HepG2 (cell line): Measurements from ENCODE around the gene PRKG1. TPM values are rescaled to one million over a fixed set of nuclear protein-coding genes. Genes with fewer than 3 reads are reported as not detected.

Experiments
- ATAC-seq: fragments of 200-7000 bp; cut with Tn5 transposase; 3 replicates; pipeline ENCODE4 v1.9.1; 2020; ENCODE audit warnings: mild to moderate bottlenecking, moderate library complexity
- BruUV-seq: library from RNA; stranded (reverse); fragments of 400-500 nt; replicated peaks from 2 replicates; lab custom pipeline; 2021; lab: Mats Ljungman, UMichigan
- CTCF ChIA-PET: fragments of 300-600 bp; formaldehyde crosslinking; extraction: SDS; loops from one replicate; lab custom pipeline; 2021; ENCODE audit warnings: low total read pairs, inconsistent platforms, low intra/inter-chr PET ratio; lab: Yijun Ruan, JAX
- POLR2A ChIA-PET: fragments of 350-600 bp; sonication (Branson Sonifier 250); formaldehyde crosslinking; loops from one replicate; lab custom pipeline; 2020; ENCODE audit warnings: antibody characterized with exemption, inconsistent platforms; lab: Yijun Ruan, JAX
- DNase-seq: peaks from one replicate; pipeline ENCODE4 v3.0.0-alpha.2; 2015; ENCODE audit warnings: low spot score
- FAIRE-seq: peaks from 3 replicates; lab custom pipeline; 2011; peaks lifted over from hg19 to GRCh38; lab: Jason Lieb, UNC
- H2AFZ ChIP-seq: one replicate; pipeline ENCODE4 v1.6.1; 2011; ENCODE audit warnings: low read length, inconsistent platforms
- H3K27ac ChIP-seq: fragments of 300-600 bp; 3 replicates; pipeline ENCODE4 v1.8.0; 2011; ENCODE audit warnings: mixed run types, mild to moderate bottlenecking, mixed read lengths, low read length, inconsistent platforms; ENCODE audit not compliant: insufficient read depth; ENCODE audit errors: extremely low read length
- H3K27me3 ChIP-seq, 2 experiments: fragments of 200-600 bp in 1 of 2; 2 replicates in 1 of 2; 3 replicates in 1 of 2; pipeline versions ENCODE4 v1.6.0 to v1.8.0; 2011; ENCODE audit warnings: low read length in 2 of 2, mild to moderate bottlenecking in 2 of 2, moderate library complexity in 2 of 2, inconsistent platforms in 1 of 2; ENCODE audit not compliant: insufficient read depth in 2 of 2, control insufficient read depth in 1 of 2
- H3K36me3 ChIP-seq, 2 experiments: fragments of 200-600 bp in 1 of 2; replicated peaks in 1 of 2; 2 replicates in 1 of 2; 3 replicates in 1 of 2; pipeline versions ENCODE4 v1.5.1 to v1.8.0; 2011; ENCODE audit warnings: low read length in 2 of 2, inconsistent platforms in 1 of 2; ENCODE audit not compliant: insufficient read depth in 2 of 2, control insufficient read depth in 1 of 2
- H3K4me1 ChIP-seq: 2 replicates; pipeline ENCODE4 v1.5.1; 2012; ENCODE audit warnings: low read length, inconsistent platforms; ENCODE audit not compliant: insufficient read depth
- H3K4me2 ChIP-seq: 2 replicates; pipeline ENCODE4 v1.6.0; 2011; ENCODE audit warnings: low read depth, low read length, inconsistent platforms
- H3K4me3 ChIP-seq, 3 experiments: fragments of 200-600 bp in 1 of 3; sonication (generic), shearing (Covaris generic) in 1 of 3; replicated peaks in 1 of 3; 2 replicates each; pipeline ENCODE4 v1.5.1; 2011 to 2016; ENCODE audit warnings: low read length in 3 of 3, inconsistent platforms in 2 of 3, low read depth in 2 of 3, mild to moderate bottlenecking in 2 of 3, control low read depth in 1 of 3, mixed read lengths in 1 of 3; ENCODE audit not compliant: insufficient read depth in 1 of 3
- H3K79me2 ChIP-seq: one replicate; pipeline ENCODE4 v1.6.1; 2011; ENCODE audit warnings: low read length, inconsistent platforms; ENCODE audit not compliant: insufficient read depth
- H3K9ac ChIP-seq: 2 replicates; pipeline ENCODE4 v1.6.0; 2011; ENCODE audit warnings: mild to moderate bottlenecking, low read depth, low read length, inconsistent platforms; ENCODE audit not compliant: insufficient read depth
- H3K9me3 ChIP-seq: 2 replicates; pipeline ENCODE4 v1.5.1; 2012; ENCODE audit warnings: mild to moderate bottlenecking, low read length
- H4K20me1 ChIP-seq: 2 replicates; pipeline ENCODE4 v1.6.0; 2011; ENCODE audit warnings: inconsistent platforms, mild to moderate bottlenecking, low read length, moderate library complexity; ENCODE audit not compliant: insufficient read depth
- SNAI1 ChIP-seq: sonication (generic); formaldehyde crosslinking; IDR thresholded peaks from 2 replicates; pipeline ENCODE4 v1.5.0; 2020; ENCODE audit warnings: mild to moderate bottlenecking, missing genetic modification reagents, borderline replicate concordance
- ZFP37 ChIP-seq: sonication (generic); formaldehyde crosslinking; IDR thresholded peaks from 2 replicates; pipeline ENCODE4 v1.4.0; 2020; ENCODE audit warnings: missing genetic modification reagents, borderline replicate concordance
- ZFY ChIP-seq: sonication (generic); formaldehyde crosslinking; IDR thresholded peaks from 2 replicates; pipeline ENCODE4 v1.4.0; 2020; ENCODE audit warnings: missing genetic modification reagents
- ZSCAN25 ChIP-seq: sonication (generic); formaldehyde crosslinking; IDR thresholded peaks from 2 replicates; pipeline ENCODE4 v1.8.0; 2022; ENCODE audit warnings: mild to moderate bottlenecking, missing genetic modification reagents
- in situ Hi-C: cut with HindIII; loops from 2 replicates; pipeline ENCODE4 v1.10.0; 2017; ENCODE audit warnings: low pct_unique_long_range_greater_than_20kb; ENCODE audit not compliant: extremely low pct_ligation_motif_present
- intact Hi-C: fragments of 100-400 bp; cut with micrococcal nuclease; formaldehyde crosslinking; loops from one replicate; pipeline ENCODE4 v1.10.0; 2022; ENCODE audit not compliant: unreplicated experiment
- polyA plus RNA-seq, 8 experiments: library from polyadenylated mRNA; depleted of rRNA in 3 of 8; stranded (reverse) in 7 of 8; unstranded in 1 of 8; fragments of >200 nt; fragmentation: Illumina TruSeq in 4 of 8; extraction: Trizol in 4 of 8; gene quantifications; 2 replicates each; pipeline versions ENCODE4 v1.2.1 to v1.2.3, GENCODE V29; 2011 to 2016; ENCODE audit warnings: low read depth in 4 of 8, missing spikeins in 1 of 8, mixed read lengths in 1 of 8; ENCODE audit not compliant: insufficient read depth in 1 of 8
- total RNA-seq, 5 experiments: library from RNA; depleted of rRNA; stranded (reverse); fragments of >200 nt; fragmentation: Illumina TruSeq; extraction: Trizol; gene quantifications; 2 replicates each; pipeline ENCODE4 v1.2.3, GENCODE V29; 2016; ENCODE audit warnings: low read depth in 1 of 5
- TF ChIP-seq, protein P1 (sequence below): sonication (generic); formaldehyde crosslinking; IDR thresholded peaks from 2 replicates; pipeline ENCODE4 v1.5.1; 2020; ENCODE audit warnings: mild to moderate bottlenecking, missing genetic modification reagents, borderline replicate concordance
- TF ChIP-seq, protein P2 (sequence below), 2 experiments: sonication (generic) in 1 of 2; formaldehyde crosslinking in 1 of 2; IDR thresholded peaks; 2 replicates each; pipeline versions ENCODE4 v1.4.0 to v1.6.1; 2016 to 2020; ENCODE audit warnings: borderline replicate concordance in 1 of 2, low read depth in 1 of 2, mild to moderate bottlenecking in 1 of 2, missing genetic modification reagents in 1 of 2

PRKG1 gene
- total and polyA plus RNA-seq, 2 of the 13 experiments (the other 11 are each of a cell fraction or from before 2014, with no cell fraction given), result 0.01 TPM; not detected in 1

DNA sequence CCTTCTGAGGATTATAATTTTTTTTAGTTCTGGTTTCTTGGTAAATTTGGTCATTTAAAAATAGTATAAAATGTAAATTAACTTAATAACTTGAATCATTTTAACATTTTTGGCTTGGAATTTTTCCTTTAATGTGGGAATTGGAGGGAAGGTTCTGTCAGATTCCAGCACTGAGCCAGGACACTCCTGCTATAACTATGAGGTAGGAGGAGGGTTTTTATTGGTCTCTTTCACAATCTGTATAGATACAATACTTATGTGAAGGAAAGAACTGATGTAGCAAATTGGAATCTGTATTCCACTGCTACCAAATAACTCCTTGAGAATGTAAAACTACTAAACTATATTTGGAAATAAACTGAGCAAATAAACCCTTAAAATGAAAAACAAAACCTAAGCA, 3.2 kb downstream of the PRKG1 start:
- Histone ChIP-seq H2AFZ (no peak overlapping the region), H3K27ac (no peak overlapping the region), H3K79me2 (no peaks in the 10 kb centered on the region), H3K9me3 (no peaks in the 10 kb centered on the region), H3K4me3 (no peak overlapping the region), H3K4me2 (no peak overlapping the region), H3K36me3 (no peaks in the 10 kb centered on the region), H3K27me3 (peaks cover 3 to 30% of the 10 kb centered on the region in 2 experiments; a peak in 3 of 5 replicates)
- FAIRE-seq (no peak), ATAC-seq (no peak)
- in situ Hi-C loops, result no loop called here
- TF ChIP-seq ZSCAN25 (CRISPR knock-in tag), result no peak
- no peak for TF ChIP-seq ZFY
- no peak for TF ChIP-seq SNAI1 (CRISPR knock-in tag)
- TF ChIP-seq ZFP37, result no peak
- TF ChIP-seq, protein P1, sequence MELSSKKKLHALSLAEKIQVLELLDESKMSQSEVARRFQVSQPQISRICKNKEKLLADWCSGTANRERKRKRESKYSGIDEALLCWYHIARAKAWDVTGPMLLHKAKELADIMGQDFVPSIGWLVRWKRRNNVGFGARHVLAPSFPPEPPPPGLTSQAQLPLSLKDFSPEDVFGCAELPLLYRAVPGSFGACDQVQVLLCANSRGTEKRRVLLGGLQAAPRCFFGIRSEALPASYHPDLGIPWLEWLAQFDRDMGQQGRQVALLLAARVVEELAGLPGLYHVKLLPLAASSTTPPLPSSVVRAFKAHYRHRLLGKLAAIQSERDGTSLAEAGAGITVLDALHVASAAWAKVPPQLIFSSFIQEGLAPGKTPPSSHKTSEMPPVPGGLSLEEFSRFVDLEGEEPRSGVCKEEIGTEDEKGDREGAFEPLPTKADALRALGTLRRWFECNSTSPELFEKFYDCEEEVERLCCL (CRISPR knock-in tag), result no peak
- TF ChIP-seq, protein P2, sequence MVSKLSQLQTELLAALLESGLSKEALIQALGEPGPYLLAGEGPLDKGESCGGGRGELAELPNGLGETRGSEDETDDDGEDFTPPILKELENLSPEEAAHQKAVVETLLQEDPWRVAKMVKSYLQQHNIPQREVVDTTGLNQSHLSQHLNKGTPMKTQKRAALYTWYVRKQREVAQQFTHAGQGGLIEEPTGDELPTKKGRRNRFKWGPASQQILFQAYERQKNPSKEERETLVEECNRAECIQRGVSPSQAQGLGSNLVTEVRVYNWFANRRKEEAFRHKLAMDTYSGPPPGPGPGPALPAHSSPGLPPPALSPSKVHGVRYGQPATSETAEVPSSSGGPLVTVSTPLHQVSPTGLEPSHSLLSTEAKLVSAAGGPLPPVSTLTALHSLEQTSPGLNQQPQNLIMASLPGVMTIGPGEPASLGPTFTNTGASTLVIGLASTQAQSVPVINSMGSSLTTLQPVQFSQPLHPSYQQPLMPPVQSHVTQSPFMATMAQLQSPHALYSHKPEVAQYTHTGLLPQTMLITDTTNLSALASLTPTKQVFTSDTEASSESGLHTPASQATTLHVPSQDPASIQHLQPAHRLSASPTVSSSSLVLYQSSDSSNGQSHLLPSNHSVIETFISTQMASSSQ (IDR thresholded peaks at IDR 0.05; ENCODE audit: low read depth), result no peak
- TF ChIP-seq, protein P2 (CRISPR knock-in tag; IDR thresholded peaks at IDR 0.05; ENCODE audit: borderline replicate concordance), result no peak
- TF ChIP-seq, all 625 proteins: peak for 0
- no peak for DNase-seq
- CTCF ChIA-PET, result no interaction called here
- no peaks in the 10 kb centered on the region for H4K20me1 ChIP-seq
- no peak overlapping the region for H3K9ac ChIP-seq
- intact Hi-C loops, result loop anchor here (5.0 kb wide), 1 partner anchor 65 kb away; no protein-coding TSS in a partner anchor
- POLR2A ChIA-PET, result no interaction called here
- peaks cover 9% of the 10 kb centered on the region; the same call in 1 of the 2 replicates for H3K4me1 ChIP-seq
- no TSS peak for BruUV-seq
